Head of caudate nucleus (tissue), 42 donors: Measurements from ENCODE around the gene ORAI3.

Source experiments
- DNase-seq, 42 donors: peaks; one replicate each; pipeline versions ENCODE4 v3.0.0 to v3.0.0-alpha.2; 2020 to 2021; ENCODE audit warnings: mixed read lengths in 7 of 42
- intact Hi-C: fragments of 100-400 bp; cut with DNase I; formaldehyde crosslinking; loops from one replicate; pipeline ENCODE4 v1.15.0; 2022

ORAI3 gene

DNA sequence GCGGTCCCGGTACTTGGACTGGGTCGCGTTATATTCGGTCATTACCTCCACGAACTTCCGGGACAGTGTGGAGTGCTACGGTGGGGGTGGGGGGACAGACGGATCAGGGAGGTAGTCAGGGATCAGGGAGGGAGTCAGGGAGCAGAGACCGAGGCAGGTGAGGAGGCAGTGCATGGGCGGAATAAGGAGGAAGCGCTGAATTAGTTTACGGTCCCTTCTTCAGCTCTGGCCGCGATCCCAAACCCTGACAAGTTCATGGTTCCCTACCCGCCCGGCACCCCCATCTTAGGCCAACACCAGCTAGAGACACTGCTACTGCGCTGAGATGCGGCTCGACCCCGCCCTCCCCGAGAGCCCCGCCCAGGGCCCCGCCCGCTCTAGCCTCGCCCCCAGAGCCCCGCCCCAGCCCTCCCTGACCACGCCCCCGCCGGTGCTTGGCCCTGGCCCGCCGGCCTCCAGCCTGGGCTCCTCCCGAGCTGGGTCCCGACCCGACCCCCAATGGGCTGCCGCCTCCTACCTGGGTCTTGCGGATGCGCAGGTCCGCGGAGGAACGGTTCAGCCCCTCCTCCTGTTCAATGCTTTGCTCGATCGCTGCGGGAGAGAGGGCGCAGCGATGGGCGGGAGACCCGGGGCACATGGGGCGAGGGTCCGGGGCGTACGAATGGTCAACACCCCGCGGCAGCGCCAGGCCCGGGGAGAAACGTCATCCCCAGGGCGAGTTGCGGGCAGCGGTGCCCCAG lies 48.3 kb downstream of the ORAI3 start:
- intact Hi-C loops: no loop called here
- DNase-seq: peak in 33 of 42 donors; percentile 23 to 76 (median 51)

DNA sequence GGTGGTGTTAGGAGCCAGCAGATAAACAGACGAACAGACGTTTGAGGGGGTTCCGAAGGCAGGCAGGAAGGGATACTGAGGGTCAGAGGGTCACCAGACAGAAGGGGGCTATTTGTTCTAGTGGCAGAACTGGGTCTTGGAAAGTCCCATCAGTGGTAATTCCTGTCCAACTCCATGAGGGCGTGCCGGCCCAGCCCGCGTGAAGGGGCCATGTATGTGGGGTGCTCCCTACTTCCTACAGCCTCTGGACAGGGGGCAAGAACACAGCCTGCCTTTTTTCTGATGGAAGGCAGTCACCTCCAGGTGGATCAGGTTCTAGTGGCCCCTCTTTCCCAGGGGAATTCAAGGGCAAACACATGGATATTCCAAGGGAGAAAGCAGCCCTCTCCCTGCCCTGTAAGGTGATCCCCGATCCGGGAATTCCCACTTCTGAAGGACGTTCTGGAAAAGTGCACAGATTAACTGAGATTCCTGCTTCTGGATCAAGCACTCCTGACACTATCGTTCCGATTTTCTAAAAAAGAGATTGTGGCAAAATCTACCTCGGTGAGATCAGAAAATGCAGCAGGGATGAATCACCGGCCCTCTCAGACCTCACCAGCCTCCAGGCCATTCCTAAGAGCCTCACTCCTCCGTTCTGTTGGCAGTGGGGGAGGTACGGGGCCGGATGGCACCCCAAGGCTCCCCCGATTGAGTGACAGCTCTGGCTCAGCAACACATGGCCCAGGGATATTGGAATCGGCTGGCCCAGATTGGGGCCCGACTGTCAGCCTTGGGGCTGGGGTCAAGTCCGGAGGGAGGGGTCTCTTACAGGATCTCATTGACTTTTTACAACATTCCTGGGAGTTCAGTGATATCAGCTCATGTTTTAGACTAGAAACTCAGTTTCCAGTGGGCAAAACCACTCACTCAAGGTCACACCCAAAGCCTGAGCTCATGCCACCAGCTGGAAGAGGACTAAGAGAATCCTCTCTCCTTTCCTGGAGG lies 49.1 kb downstream of the ORAI3 start:
- intact Hi-C loops: no loop called here
- no peak for DNase-seq

DNA sequence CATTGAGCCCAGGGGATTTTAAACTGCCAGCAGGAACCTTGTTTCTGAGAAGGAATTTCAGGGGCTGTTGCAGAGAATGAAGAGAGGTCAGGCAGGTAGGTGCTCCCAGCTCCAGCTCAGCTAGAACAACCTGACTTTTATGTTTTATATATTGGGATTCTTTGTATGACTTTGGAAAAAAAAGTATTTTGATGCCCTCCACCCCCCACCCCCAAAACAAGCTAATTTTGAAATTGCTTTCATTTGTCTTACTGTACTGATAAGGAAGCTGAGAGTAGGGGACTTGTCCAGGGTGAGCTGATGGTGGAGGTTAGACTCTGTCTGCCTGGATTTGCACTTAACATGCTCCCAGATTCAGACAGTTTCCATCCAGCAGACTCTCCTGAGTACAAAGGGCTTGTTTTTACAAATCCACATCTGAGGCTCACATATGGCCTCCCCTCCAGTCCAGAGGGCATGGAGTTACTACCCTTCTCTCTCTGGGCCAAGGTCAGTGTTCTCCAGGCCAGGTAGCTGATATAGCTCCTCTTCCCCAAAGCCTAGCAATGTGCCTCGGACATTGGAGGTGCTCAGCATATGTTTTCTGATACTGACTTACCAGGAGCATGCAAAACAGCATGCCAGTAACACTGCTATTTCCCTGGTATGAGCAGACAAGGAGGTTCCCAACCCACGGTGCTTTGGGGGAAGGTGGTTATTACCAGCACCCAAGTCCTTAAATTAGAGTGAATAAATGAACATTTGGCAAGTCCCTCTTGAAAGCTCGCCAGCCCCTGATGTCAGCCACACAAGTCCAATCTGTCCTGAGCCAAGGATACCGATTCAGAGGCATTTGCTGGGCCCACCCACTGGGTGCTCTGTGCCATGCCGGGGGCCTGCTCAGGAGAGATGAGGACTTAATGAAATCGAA lies 50.2 kb downstream of the ORAI3 start:
- DNase-seq: peak in 11 of 42 donors; percentile 23 to 65 (median 52)
- intact Hi-C loops: no loop called here

DNA sequence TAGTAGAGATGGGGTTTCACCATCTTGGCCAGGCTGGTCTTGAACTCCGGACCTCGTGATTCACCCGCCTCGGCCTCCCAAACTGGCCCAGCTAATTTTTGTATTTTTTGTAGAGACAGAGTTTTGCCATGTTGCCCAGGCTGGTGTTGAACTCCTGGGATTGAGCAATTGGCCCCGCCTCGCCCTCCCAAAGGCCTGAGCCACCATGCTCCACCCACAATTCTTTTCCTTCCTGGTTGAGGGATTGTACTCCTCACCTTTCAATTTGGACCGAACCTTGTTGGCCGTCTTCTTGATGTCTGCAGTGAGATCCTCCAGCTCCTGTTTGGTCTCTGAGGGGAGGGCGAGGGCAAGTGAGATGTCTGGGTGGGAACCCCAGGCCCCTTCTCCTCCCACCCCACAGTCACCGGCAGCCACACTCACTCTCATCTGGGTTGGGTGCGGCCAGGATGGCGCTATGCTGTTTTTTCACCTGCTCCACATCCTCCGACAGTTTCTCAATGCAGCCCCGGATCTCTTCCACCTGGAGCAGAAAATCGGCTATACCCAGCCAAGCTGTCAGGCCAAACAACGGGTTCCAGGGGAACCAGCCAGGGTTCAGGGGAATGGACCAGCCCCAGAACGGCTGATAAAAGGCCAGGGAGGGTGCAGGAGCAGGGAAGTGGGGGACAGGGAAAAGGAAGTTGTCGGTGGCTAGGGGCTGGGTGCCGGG lies 52.0 kb downstream of the ORAI3 start:
- DNase-seq: no peak
- intact Hi-C loops: no loop called here

DNA sequence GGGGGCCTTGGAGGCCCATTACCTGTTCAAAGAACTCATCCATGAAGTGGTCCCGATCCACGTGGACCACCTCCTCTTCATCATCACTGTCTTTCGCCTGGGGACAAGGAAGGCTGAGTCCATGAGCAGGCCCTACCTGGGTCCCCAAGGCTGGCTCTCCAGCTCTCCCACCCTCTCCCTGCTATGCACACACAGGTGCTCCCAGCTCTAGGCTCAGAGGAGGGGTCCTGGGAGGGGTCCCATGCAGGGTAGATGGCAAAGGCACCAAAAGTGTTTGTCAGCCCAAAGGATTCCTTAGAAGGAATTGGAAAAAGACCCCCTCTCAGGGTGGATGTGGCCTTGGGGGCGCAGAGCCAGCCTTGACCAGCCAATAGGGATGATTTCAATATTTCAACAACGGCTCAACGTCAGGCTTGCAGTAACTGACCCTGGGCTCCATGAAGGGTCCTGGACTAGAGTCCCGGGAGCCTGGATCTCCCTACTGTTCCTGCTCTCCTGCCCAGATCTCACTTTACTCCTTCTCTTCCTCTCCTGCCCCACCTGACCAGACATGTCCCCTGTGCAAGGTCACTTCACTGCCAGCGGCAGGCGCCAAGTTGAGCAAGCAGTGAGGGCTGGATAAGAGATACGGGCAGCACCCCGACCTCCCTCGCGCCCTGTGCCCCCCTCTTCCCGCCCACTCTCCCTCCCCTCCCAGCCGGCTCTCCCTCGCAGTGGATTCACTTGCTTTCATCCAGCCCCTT lies 52.8 kb downstream of the ORAI3 start:
- intact Hi-C loops: no loop called here
- no peak for DNase-seq

DNA sequence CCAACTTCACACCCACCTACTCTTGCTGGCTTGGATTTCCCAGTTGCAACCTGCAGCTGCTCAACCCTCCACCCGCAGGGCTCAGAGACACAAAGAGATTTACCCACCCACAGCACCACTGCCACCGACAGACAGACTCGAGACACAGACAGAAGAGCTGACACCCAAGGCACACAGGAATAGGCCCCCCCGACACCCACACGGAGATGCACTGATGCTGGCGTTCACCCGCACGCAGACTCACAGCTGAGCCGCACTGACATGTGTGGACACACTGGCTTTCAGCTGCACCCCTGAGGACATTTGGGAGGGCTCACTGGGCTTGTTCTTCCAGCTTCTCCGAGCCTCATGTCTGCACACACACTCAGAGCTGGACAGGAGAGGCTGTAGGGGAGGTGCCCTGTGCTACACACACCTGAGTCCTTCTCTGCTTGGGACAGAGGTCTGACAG lies 53.4 kb downstream of the ORAI3 start:
- intact Hi-C loops: no loop called here
- DNase-seq: peak in 37 of 42 donors; percentile 20 to 88 (median 61)

DNA sequence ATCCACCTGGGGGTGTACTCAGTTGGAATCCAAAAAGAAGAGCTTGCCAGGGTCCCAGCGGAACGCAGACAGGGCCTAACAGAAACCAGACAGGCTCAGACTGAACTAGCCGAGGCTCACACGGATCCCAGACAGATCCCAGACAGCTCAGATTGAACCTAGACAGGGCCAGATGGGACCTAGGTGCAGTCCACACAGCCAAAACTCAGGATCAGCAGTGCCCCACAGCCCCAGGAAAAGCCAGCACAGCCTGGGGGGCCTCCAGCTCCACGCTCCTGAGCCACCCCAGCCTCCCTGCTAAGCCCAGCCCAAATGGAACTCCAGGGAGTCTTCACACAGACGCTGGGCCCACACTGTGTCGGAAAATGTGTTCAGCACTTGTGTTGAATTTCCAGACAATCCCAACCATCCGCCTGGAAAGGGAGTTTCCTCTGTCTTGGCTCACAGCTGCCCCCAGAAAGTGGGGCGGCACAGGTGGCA lies 54.0 kb downstream of the ORAI3 start:
- intact Hi-C loops: no loop called here
- no peak for DNase-seq

DNA sequence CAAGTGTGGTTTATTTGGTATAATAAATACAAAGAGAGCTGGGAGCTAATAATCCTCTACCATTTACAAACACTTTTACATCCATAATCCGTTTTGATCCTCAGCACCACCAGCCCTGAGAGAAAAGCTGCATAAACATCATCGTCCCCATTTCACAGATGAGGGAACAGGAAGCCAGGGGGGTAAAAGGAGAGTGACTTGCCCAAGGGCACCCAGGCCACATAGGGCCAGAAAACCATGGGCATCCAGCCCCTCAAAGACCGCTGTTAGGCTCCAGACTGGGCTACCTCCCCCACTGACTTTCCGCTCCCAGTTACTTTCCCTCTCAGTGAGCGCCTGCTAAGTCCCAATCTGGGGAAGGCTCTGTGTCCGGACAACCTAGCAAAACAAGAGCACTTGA lies 54.9 kb downstream of the ORAI3 start:
- no peak for DNase-seq
- intact Hi-C loops: no loop called here
